Epithelial cell of proximal tubule (primary cell): ENCODE data around the gene TRAK1. TPM values are rescaled to one million over a fixed set of nuclear protein-coding genes. Genes with fewer than 3 reads are reported as not detected.

Experiments used
- DNase-seq: peaks from one replicate; pipeline ENCODE4 v3.0.0-alpha.2; 2011; ENCODE audit warnings: low read depth
- H3K4me3 ChIP-seq: 2 replicates; pipeline ENCODE4 v1.5.1; 2011; ENCODE audit warnings: low read depth, mild to moderate bottlenecking, low read length
- total RNA-seq: library from RNA; depleted of rRNA; stranded (reverse); fragments of >200 nt; gene quantifications from 2 replicates; pipeline ENCODE4 v1.2.3, GENCODE V29; 2015
- TF ChIP-seq, protein P1 (sequence below): conservative IDR thresholded peaks from 2 replicates; pipeline ENCODE4 v1.5.1; 2012; ENCODE audit warnings: low read depth, mild to moderate bottlenecking, low read length

The TRAK1 gene
- total RNA-seq, 1 donor from 2014 or later = 22.4 TPM

DNA sequence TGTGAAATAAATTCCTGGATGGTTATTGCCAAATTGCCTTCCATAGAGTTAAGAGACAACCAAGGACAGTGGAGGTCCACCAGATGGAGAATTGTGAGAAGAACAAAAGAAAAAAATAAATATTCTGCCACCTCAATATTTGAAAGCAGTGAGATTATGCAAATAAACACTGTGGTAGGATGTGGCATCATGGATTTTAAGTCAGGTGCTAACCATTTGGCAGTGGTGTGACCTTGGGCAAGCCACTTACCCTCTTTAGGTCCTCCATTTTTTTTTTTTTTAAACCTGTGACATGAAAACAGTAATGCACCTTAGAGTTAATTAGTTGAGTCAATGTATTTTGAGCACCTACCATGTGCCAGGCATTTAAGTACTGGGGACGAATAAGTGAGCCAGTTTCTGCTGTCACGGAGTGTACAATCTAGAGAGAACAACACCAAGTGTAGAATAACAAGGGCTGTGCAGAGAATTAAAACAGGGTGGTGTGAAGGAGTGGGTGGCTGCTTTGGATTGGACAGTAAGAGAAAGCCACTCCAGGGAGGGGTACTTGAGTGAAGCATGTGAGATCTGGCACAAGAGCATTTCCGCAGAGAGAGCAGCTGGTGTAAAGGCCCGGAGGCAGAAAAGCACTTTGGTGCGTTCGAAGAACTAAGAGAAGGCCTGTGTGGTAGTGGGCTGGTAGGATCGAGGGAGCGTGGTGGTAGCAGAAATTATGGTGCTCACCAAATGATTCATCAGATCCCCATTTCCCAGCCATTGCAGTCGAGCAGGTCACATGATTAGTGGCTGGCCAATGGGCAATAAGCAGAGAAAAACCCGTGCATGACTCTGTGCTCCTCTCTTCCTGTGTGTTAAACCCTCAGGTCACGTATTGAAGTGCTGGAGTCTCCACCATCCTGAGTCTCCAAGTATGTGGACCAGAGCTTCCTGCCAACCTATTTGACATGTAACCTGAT lies 135.6 kb downstream of the TRAK1 start:
- H3K4me3 ChIP-seq = no peak overlapping the region
- TF ChIP-seq, protein P1, sequence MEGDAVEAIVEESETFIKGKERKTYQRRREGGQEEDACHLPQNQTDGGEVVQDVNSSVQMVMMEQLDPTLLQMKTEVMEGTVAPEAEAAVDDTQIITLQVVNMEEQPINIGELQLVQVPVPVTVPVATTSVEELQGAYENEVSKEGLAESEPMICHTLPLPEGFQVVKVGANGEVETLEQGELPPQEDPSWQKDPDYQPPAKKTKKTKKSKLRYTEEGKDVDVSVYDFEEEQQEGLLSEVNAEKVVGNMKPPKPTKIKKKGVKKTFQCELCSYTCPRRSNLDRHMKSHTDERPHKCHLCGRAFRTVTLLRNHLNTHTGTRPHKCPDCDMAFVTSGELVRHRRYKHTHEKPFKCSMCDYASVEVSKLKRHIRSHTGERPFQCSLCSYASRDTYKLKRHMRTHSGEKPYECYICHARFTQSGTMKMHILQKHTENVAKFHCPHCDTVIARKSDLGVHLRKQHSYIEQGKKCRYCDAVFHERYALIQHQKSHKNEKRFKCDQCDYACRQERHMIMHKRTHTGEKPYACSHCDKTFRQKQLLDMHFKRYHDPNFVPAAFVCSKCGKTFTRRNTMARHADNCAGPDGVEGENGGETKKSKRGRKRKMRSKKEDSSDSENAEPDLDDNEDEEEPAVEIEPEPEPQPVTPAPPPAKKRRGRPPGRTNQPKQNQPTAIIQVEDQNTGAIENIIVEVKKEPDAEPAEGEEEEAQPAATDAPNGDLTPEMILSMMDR = no peak
- DNase-seq = no peak

DNA sequence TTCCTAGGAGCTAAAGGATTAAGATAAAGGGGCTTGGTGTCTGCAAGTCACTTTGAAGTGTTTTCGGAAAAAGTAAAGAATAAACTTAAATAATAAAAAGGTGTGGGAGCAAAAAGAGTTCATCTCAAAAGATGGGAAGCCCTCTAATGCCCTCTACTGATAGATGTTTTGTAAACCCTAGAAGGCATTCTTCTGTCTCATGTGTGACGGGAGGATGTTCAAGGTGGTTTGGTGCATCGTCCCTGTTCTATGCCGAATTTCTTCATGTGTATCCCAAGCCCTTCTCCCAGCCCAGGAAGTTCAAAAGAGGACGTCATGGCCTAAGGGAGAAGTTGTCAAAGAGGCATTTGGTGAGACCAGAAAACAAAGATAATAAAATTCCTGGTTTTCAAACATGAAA lies 137.6 kb downstream of the TRAK1 start:
- TF ChIP-seq, protein P1 = peak; percentile 41
- no peak for DNase-seq
- no peak overlapping the region for H3K4me3 ChIP-seq

GRCh38 chr3:42229266-42229941 lies 138.2 kb downstream of the TRAK1 start:
- TF ChIP-seq, protein P1 = no peak
- DNase-seq = no peak
- H3K4me3 ChIP-seq = no peak overlapping the region

GRCh38 chr3:42229942-42230688 lies 139.0 kb downstream of the TRAK1 start:
- H3K4me3 ChIP-seq = no peak overlapping the region
- DNase-seq = no peak
- TF ChIP-seq, protein P1 = peak; percentile 69

- TF ChIP-seq, protein P1 = no peak
- DNase-seq = no peak
These were observed 139.7 kb downstream of the TRAK1 start for GRCh38 chr3:42230860-42231259.

GRCh38 chr3:42235532-42235931 lies 144.4 kb downstream of the TRAK1 start:
- H3K4me3 ChIP-seq = no peak overlapping the region
- DNase-seq = no peak
- TF ChIP-seq, protein P1 = no peak

More at GRCh38 chr3:42230860-42231259, 139.7 kb downstream of the TRAK1 start:
- H3K4me3 ChIP-seq = no peak overlapping the region
